ENCODE results near the gene MAPK8. TPM values are rescaled to one million over a fixed set of nuclear protein-coding genes. Genes with fewer than 3 reads are reported as not detected.
"Not testable (repeated sequence)": the region's sequence is repeated elsewhere in the genome, so short reads cannot be mapped to it uniquely, and the experiment has no call there.

The MAPK8 gene
- total RNA-seq, 4 donors from 2014 or later = 36.1 to 51.5 (median 46.9) TPM

DNA sequence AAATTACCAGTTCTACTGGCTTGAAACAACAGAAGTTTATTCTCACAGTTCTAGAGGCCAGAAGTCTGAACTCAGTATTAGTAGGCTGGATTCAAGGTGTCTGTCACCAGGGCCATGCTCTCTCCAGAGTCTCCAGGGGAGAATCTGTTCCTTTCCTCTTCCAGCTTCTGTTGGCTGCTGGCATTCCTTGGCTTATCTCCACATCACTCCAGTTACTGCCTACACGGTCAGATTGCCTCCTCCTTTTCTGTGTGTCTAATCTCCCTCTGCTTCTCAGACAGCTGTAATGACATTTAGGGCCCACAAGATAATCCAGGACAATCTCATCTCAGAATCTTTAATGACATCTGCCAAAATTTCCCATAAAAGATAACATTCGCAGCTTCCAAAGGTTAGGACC, 36.6 kb downstream of the MAPK8 start:
- ATAC-seq (ENCODE audit: low FRiP score) = no peak
- TF ChIP-seq, protein P1, sequence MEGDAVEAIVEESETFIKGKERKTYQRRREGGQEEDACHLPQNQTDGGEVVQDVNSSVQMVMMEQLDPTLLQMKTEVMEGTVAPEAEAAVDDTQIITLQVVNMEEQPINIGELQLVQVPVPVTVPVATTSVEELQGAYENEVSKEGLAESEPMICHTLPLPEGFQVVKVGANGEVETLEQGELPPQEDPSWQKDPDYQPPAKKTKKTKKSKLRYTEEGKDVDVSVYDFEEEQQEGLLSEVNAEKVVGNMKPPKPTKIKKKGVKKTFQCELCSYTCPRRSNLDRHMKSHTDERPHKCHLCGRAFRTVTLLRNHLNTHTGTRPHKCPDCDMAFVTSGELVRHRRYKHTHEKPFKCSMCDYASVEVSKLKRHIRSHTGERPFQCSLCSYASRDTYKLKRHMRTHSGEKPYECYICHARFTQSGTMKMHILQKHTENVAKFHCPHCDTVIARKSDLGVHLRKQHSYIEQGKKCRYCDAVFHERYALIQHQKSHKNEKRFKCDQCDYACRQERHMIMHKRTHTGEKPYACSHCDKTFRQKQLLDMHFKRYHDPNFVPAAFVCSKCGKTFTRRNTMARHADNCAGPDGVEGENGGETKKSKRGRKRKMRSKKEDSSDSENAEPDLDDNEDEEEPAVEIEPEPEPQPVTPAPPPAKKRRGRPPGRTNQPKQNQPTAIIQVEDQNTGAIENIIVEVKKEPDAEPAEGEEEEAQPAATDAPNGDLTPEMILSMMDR (IDR thresholded peaks at IDR 0.05) = no peak
- no peak for DNase-seq (ENCODE audit: low spot score)

DNA sequence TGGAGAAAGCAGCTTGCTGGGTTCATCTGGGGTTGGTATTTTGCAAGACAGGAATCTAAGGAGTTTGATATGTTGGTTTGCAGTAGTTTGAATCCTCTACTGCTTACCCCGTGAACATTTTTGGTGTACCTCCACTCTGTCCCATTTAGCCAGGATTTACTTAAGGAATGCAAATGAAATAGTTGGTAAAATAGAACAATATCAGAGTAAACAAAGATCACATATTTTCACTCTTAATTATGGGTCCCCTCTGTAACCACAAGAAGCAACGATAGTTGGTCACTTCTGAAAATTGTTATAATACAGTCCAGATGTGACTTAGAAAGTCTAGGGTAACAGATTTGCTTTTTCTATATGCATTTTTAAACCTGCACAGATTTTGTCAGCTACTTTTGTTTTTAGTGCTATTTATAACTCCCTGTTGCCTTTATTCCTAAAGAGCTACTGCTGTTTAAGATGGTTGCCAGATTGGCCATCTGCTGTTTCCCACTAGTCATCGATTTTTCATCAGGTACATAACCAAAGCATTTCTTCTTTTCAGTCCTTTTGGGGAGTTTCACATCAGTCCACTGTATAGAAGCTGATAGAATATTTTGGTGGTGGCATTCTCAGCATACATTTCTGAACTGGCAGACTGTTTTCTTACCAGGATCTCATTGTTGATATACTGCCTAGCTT, 37.6 kb downstream of the MAPK8 start:
- ATAC-seq (ENCODE audit: low FRiP score) = no peak
- TF ChIP-seq, protein P1 (IDR thresholded peaks at IDR 0.05) = no peak
- DNase-seq (ENCODE audit: low spot score) = no peak

DNA sequence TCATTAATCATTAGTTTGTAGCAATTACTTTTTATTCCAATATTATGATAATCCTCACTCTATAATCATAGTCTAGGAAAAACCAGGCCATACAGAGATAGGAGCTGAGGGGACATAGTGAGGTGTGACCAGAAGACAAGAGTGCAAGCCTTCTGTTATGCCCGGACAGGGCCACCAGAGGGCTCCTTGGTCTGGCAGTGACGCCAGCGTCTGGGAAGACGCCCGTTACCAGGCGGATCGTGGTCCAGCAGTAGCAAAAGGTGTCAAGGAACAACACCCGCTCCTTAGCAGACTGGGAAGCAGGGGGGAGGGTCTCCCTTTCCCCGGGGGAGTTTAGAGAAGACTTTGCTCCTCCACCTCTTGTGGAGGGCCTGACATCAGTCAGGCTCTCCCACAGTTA, 39.8 kb downstream of the MAPK8 start:
- not testable (repeated sequence) for ATAC-seq (ENCODE audit: low FRiP score); DNase-seq (ENCODE audit: low spot score)

DNA sequence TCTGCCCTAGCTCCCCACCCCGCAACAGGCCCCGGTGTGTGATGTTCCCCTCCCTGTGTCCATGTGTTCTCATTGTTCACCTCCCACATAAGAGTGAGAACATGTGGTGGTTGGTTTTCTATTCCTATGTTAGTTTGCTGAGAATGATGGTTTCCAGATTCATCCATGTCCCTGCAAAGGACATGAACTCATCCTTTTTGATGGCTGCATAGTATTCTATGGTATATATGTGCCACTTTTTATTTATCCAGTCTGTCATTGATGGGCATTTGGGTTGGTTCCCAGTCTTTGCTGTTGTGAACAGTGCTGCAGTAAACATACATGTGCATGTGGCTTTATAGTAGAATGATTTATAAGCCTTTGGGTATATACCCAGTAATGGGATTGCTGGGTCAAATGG, 41.1 kb downstream of the MAPK8 start:
- DNase-seq (ENCODE audit: low spot score); ATAC-seq (ENCODE audit: low FRiP score): not testable (repeated sequence)

DNA sequence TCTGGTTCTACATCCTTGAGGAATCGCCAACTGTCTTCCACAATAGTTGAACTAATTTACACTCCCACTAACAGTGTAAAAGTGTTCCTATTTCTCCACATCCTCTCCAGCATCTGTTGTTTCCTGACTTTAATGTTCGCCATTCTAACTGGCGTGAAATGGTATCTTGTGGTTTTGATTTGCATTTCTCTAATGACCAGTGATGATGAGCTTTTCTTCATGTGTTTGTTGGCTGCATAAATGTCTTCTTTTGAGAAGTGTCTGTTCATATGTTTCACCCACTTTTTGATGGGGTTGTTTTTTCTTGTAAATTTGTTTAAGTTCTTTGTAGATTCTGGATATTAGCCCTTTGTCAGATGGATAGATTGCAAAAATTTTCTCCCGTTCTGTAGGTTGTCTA, 41.5 kb downstream of the MAPK8 start:
- DNase-seq (ENCODE audit: low spot score) = not testable (repeated sequence)

DNA sequence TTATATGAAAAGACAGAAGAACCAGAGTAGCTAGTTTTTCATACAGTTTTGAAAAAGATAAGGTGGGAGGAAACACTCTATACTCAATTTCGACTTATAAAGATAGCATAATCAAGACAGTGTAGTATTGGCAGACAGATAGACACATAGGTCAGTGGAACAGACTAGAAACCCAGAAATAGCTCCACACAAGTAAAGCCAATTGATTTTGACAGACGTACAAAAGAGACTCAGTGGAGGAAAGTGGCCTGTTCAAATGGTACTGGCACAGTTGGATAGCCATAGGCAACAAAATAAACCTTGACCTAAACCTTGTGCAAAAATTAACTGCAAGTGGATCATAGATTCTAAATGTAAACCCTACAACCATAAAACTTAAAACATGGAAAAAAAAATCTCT, 46.8 kb downstream of the MAPK8 start:
- ATAC-seq (ENCODE audit: low FRiP score) (no peak), DNase-seq (ENCODE audit: low spot score) (no peak)
- TF ChIP-seq, protein P1 (IDR thresholded peaks at IDR 0.05) = no peak

More for the DNA sequence above, 41.5 kb downstream of the MAPK8 start:
- ATAC-seq (ENCODE audit: low FRiP score) = not testable (repeated sequence)

DNA sequence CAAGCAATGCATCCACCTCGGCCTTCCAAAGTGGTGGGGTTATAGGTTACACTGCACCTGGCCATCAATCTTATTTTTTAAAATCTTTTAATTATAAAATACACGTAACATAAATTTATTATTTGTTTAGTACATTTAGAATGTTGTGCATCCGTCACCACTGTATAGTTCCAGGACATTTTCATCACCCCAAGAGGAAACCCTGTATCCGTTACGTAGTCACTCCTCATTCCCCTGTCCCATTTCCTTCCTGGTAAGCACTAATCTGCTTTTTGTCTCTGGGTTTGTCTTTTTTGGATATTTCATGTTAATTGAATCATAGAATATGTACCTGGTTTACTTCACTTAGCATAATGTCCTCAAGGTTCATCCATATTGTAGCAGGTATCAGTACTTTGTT, 51.2 kb downstream of the MAPK8 start:
- TF ChIP-seq, protein P1 (IDR thresholded peaks at IDR 0.05) = no peak
- ATAC-seq (ENCODE audit: low FRiP score) (no peak), DNase-seq (ENCODE audit: low spot score) (no peak)

DNA sequence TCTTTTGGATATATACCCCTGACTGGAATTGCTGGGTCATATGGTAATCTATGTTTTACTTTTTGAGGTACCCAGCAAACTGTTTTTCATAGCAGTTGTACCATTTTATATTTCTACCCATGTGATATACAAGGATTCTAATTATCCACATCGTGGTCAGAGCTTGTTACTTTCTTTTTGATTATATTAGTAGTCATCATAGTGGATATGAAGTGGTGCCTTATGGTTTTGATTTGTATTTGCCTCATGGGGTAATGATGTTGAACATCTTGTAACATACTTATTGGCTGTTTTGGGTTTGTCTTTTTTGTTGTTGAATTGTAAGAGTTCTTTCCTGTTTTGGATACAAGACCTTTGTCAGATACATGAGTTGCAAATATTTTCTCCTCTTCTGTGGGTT, 51.7 kb downstream of the MAPK8 start:
- TF ChIP-seq, protein P1 (IDR thresholded peaks at IDR 0.05) = no peak
- ATAC-seq (ENCODE audit: low FRiP score) (no peak), DNase-seq (ENCODE audit: low spot score) (no peak)

DNA sequence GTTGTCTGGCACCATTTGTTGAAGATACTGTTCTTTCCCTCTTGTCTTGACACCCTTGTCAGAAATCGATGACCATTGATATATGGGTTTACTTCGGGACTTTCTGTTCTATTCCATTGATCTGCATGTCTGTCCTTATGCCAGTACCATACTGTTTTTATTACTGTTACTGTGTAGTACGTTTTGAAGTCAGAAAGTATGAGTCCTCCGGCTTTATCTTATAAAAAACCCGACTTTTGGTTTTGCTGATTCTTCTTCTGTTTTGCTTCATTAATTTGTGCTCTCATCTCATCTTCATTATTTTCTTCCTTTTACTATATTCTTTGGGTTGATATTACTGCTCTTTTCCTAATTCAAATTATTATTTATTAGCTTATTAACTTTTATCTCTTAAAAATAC, 52.4 kb downstream of the MAPK8 start:
- DNase-seq (ENCODE audit: low spot score) (no peak), ATAC-seq (ENCODE audit: low FRiP score) (no peak)
- TF ChIP-seq, protein P1 (IDR thresholded peaks at IDR 0.05) = no peak
